Activated naive CD8-positive, alpha-beta T cell treated with anti-CD3 and anti-CD28 coated beads for 36 hours (primary cell): ENCODE data around the gene MAPK8IP1. TPM values are rescaled to one million over a fixed set of nuclear protein-coding genes. Genes with fewer than 3 reads are reported as not detected.
"Not testable (repeated sequence)": the region's sequence is repeated elsewhere in the genome, so short reads cannot be mapped to it uniquely, and the experiment has no call there.

Source experiments
- DNase-seq: peaks from one replicate; pipeline ENCODE4 v3.0.0; 2021
- H3K27ac Mint-ChIP-seq: one replicate; pipeline ENCODE4 v1.8.0; 2022; ENCODE audit warnings: mild to moderate bottlenecking, moderate library complexity, mixed read lengths
- H3K27me3 Mint-ChIP-seq: one replicate; pipeline ENCODE4 v1.8.0; 2022; ENCODE audit warnings: mild to moderate bottlenecking, mixed read lengths
- H3K36me3 Mint-ChIP-seq: one replicate; pipeline ENCODE4 v1.8.0; 2021; ENCODE audit warnings: mild to moderate bottlenecking, mixed read lengths
- H3K4me1 Mint-ChIP-seq: one replicate; pipeline ENCODE4 v1.8.0; 2021; ENCODE audit warnings: mixed read lengths
- H3K4me3 Mint-ChIP-seq: one replicate; pipeline ENCODE4 v1.8.0; 2022; ENCODE audit warnings: mild to moderate bottlenecking, moderate library complexity, mixed read lengths
- H3K9me3 Mint-ChIP-seq: one replicate; pipeline ENCODE4 v1.8.0; 2022; ENCODE audit warnings: mixed read lengths
- total RNA-seq, 2 experiments: library from RNA; stranded (reverse); gene quantifications; one replicate each; pipeline ENCODE4 v1.2.3, GENCODE V29; 2021

MAPK8IP1 gene
- total RNA-seq: under 1 TPM; 0.54 to 0.56 TPM

- Mint-ChIP-seq H3K4me3 (peak within 1 kb of the TSS; percentile 74), H3K36me3 (peaks cover 6% of the 10 kb centered on the region), H3K9me3 (no peaks in the 10 kb centered on the region), H3K27ac (no peak within 1 kb of the TSS), H3K4me1 (peaks cover 7% of the 10 kb centered on the region), H3K27me3 (peaks cover 2% of the 10 kb centered on the region)
- peak; percentile 61 for DNase-seq
Observed at GRCh38 chr11:45885274-45885920, at the start of gene MAPK8IP1. Gene MAPK8IP1, plus strand, starts transcription at chr11:45885651. Its CDS starts 170 bp downstream, at chr11:45885821.

- Mint-ChIP-seq H3K4me1 (peaks cover 15% of the 10 kb centered on the region), H3K27me3 (no peaks in the 10 kb centered on the region), H3K9me3 (no peaks in the 10 kb centered on the region), H3K36me3 (no peaks in the 10 kb centered on the region), H3K4me3 (no peak overlapping the region), H3K27ac (no peak overlapping the region)
- no peak for DNase-seq
Observed at GRCh38 chr11:45839204-45839603, 46.2 kb upstream of the MAPK8IP1 start.

GRCh38 chr11:45840251-45840650, 45.2 kb upstream of the MAPK8IP1 start:
- H3K4me3 Mint-ChIP-seq, DNase-seq, H3K27ac Mint-ChIP-seq, H3K27me3 Mint-ChIP-seq, H3K36me3 Mint-ChIP-seq, H3K9me3 Mint-ChIP-seq: not testable (repeated sequence)
- peaks cover 10% of the 10 kb centered on the region for H3K4me1 Mint-ChIP-seq

GRCh38 chr11:45843158-45843924, 42.1 kb upstream of the MAPK8IP1 start:
- H3K27ac Mint-ChIP-seq: peak overlapping the region; percentile 13
- H3K4me3 Mint-ChIP-seq: peak overlapping the region; percentile 62
- no peaks in the 10 kb centered on the region for H3K9me3 Mint-ChIP-seq

GRCh38 chr11:45844822-45845578, 40.5 kb upstream of the MAPK8IP1 start:
- Mint-ChIP-seq H3K4me1 (peaks cover 29% of the 10 kb centered on the region), H3K4me3 (no peak overlapping the region), H3K9me3 (no peaks in the 10 kb centered on the region), H3K27me3 (no peaks in the 10 kb centered on the region), H3K27ac (no peak overlapping the region), H3K36me3 (no peaks in the 10 kb centered on the region)
- no peak for DNase-seq

More at GRCh38 chr11:45843158-45843924, 42.1 kb upstream of the MAPK8IP1 start:
- no peaks in the 10 kb centered on the region for H3K27me3 Mint-ChIP-seq
- DNase-seq: peak; percentile 86
- H3K36me3 Mint-ChIP-seq: no peaks in the 10 kb centered on the region
- H3K4me1 Mint-ChIP-seq: peaks cover 19% of the 10 kb centered on the region

GRCh38 chr11:45846174-45846675, 39.2 kb upstream of the MAPK8IP1 start:
- DNase-seq: no peak
- H3K27ac Mint-ChIP-seq: no peak overlapping the region
- peak overlapping the region; percentile 88 for H3K4me3 Mint-ChIP-seq
- H3K36me3 Mint-ChIP-seq: no peaks in the 10 kb centered on the region
- H3K9me3 Mint-ChIP-seq: no peaks in the 10 kb centered on the region
- H3K4me1 Mint-ChIP-seq: peaks cover 39% of the 10 kb centered on the region
- H3K27me3 Mint-ChIP-seq: no peaks in the 10 kb centered on the region

GRCh38 chr11:45846974-45847910, 38.2 kb upstream of the MAPK8IP1 start, which contains the start of gene CRY2:
Gene CRY2, plus strand, starts transcription at chr11:45847475. Its CDS starts 16 bp downstream, at chr11:45847491.
- Mint-ChIP-seq H3K4me3 (peak within 1 kb of the TSS; percentile 88), H3K27me3 (no peaks in the 10 kb centered on the region), H3K27ac (peak within 1 kb of the TSS; percentile 80), H3K4me1 (peaks cover 39% of the 10 kb centered on the region), H3K36me3 (peaks cover 2% of the 10 kb centered on the region), H3K9me3 (no peaks in the 10 kb centered on the region)
- DNase-seq: peak; percentile 98

GRCh38 chr11:45847911-45848316, 37.5 kb upstream of the MAPK8IP1 start:
- Mint-ChIP-seq H3K27me3 (no peaks in the 10 kb centered on the region), H3K27ac (peak overlapping the region; percentile 80), H3K36me3 (peaks cover 2% of the 10 kb centered on the region), H3K4me1 (peaks cover 44% of the 10 kb centered on the region), H3K9me3 (no peaks in the 10 kb centered on the region), H3K4me3 (peak overlapping the region; percentile 88)
- DNase-seq: peak; percentile 55

- Mint-ChIP-seq H3K27me3 (no peaks in the 10 kb centered on the region), H3K4me3 (peak overlapping the region; percentile 88), H3K27ac (no peak overlapping the region), H3K4me1 (peaks cover 39% of the 10 kb centered on the region), H3K9me3 (no peaks in the 10 kb centered on the region), H3K36me3 (peaks cover 2% of the 10 kb centered on the region)
- no peak for DNase-seq
Observed at GRCh38 chr11:45848654-45849081, 36.8 kb upstream of the MAPK8IP1 start.

GRCh38 chr11:45850446-45850845, 35.0 kb upstream of the MAPK8IP1 start:
- H3K4me3 Mint-ChIP-seq: no peak overlapping the region
- peaks cover 42% of the 10 kb centered on the region for H3K4me1 Mint-ChIP-seq
- no peaks in the 10 kb centered on the region for H3K9me3 Mint-ChIP-seq
- no peak for DNase-seq
- H3K27me3 Mint-ChIP-seq: no peaks in the 10 kb centered on the region
- H3K27ac Mint-ChIP-seq: no peak overlapping the region
- H3K36me3 Mint-ChIP-seq: peaks cover 2% of the 10 kb centered on the region

GRCh38 chr11:45851228-45851627, 34.2 kb upstream of the MAPK8IP1 start:
- H3K27ac Mint-ChIP-seq: no peak overlapping the region

GRCh38 chr11:45852018-45852711, 33.3 kb upstream of the MAPK8IP1 start:
- Mint-ChIP-seq H3K27ac (no peak overlapping the region), H3K4me3 (no peak overlapping the region), H3K36me3 (peaks cover 2% of the 10 kb centered on the region), H3K4me1 (peaks cover 35% of the 10 kb centered on the region), H3K27me3 (no peaks in the 10 kb centered on the region), H3K9me3 (no peaks in the 10 kb centered on the region)
- no peak for DNase-seq

More at GRCh38 chr11:45851228-45851627, 34.2 kb upstream of the MAPK8IP1 start:
- Mint-ChIP-seq H3K9me3 (no peaks in the 10 kb centered on the region), H3K4me1 (peaks cover 42% of the 10 kb centered on the region), H3K4me3 (no peak overlapping the region), H3K27me3 (no peaks in the 10 kb centered on the region), H3K36me3 (peaks cover 2% of the 10 kb centered on the region)
- DNase-seq: no peak

GRCh38 chr11:45852712-45853101, 32.7 kb upstream of the MAPK8IP1 start:
- Mint-ChIP-seq H3K27me3 (no peaks in the 10 kb centered on the region), H3K27ac (no peak overlapping the region), H3K4me3 (no peak overlapping the region), H3K9me3 (no peaks in the 10 kb centered on the region), H3K36me3 (peaks cover 2% of the 10 kb centered on the region), H3K4me1 (peaks cover 35% of the 10 kb centered on the region)
- DNase-seq: no peak
